Sigmoid colon (tissue), 3 donors: ENCODE data around the gene MSTN.

Experiments used
- CTCF ChIP-seq, 4 experiments: fragments of 450-650 bp in 3 of 4; fragments of 200-600 bp in 1 of 4; IDR thresholded peaks; one replicate each; pipeline ENCODE4 v1.5.1; 2016 to 2019; ENCODE audit warnings: antibody characterized with exemption in 4 of 4, mild to moderate bottlenecking in 3 of 4, moderate library complexity in 2 of 4
- POLR2A ChIP-seq, 2 donors: fragments of 450-650 bp; IDR thresholded peaks; one replicate each; pipeline ENCODE4 v1.6.1; 2016; ENCODE audit warnings: antibody characterized with exemption in 2 of 2, mild to moderate bottlenecking in 2 of 2, moderate library complexity in 2 of 2

DNA sequence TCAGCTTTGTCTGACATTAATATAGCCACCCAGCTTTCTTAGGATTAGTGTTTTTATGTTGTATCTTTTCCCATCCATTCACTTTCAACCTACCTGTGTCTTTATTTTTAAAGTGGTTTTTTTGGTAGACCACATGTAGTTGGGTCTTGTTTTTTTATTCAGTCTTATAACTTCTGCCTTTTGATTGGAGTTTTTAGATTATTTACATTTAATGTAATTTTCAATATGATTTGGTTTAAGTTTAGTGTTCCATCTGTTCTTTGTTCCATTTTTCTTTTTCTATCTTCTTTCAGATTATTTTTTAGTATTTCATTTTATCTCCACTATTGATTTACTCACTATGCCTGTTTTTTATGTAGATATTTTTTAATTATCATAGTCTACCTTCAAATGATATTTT, 13.1 kb upstream of the MSTN start:
- no peak for TF ChIP-seq CTCF (IDR thresholded peaks at IDR 0.05)
- no peak for TF ChIP-seq POLR2A (IDR thresholded peaks at IDR 0.05)
